GM19467 (cell line): ENCODE measurements around the gene ABITRAM.

ENCODE experiments used
- ATAC-seq: cut with Tn5 transposase; IDR thresholded peaks from one replicate; pipeline ENCODE4 v1.9.1; 2021; ENCODE audit warnings: mild to moderate bottlenecking, moderate library complexity; ENCODE audit not compliant: unreplicated experiment

The ABITRAM gene

DNA sequence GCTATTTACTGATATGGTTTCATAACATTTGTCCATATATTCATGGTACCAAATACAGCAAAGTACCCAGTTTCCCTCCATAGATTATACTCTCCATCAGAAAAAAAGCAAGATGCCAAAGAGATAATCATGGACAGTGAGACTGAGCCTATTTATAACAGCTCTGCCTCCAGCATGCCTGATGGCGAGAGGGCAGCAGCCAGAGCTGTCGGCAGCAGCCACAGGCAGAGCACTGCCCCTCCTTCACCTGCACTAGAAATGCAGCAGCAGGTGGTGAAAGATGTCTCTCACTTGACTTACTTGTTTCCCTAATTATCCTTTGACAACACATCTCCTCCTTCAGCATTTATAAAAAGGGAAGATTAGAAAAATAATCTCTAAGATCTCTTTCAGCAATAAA is 46.7 kb downstream of the ABITRAM start:
- no peak for ATAC-seq

DNA sequence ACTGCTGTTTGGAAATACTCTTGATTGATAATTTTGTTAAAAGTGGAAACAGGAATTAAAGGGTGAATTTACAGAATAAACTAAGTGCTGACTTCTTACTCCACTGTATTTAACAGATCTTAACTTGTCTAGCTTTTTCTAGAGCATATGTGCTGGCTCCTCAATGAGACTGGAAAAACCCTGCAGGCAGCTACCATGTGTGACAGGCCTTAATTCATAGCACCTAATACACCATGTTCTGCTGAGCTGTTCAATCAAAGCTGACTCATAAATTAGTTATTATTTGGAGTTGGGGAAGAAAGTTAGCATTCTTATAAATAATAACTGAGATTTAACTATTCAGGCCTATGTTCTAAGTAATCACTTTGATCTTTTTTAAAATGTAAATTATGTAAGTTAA is 49.7 kb downstream of the ABITRAM start:
- no peak for ATAC-seq
